Neuronal stem cell (in vitro differentiated cells): ENCODE results near the gene BBS1.

Source experiments
- DNase-seq: peaks from one replicate; pipeline ENCODE4 v3.0.0-alpha.2; 2013; ENCODE audit warnings: low spot score
- H2AFZ ChIP-seq: one replicate; pipeline ENCODE4 v1.6.1; 2013; ENCODE audit warnings: mild to moderate bottlenecking, low read length, inconsistent platforms
- H2AK5ac ChIP-seq: 2 replicates; pipeline ENCODE4 v1.6.1; 2013; ENCODE audit warnings: low read depth, mild to moderate bottlenecking, inconsistent platforms, low read length, moderate library complexity, mixed read lengths
- H2BK120ac ChIP-seq: 2 replicates; pipeline ENCODE4 v1.6.1; 2013; ENCODE audit warnings: low read depth, mild to moderate bottlenecking, inconsistent platforms, low read length, moderate library complexity, mixed read lengths
- H2BK12ac ChIP-seq: one replicate; pipeline ENCODE4 v1.6.1; 2013; ENCODE audit warnings: low read length, inconsistent platforms
- H2BK15ac ChIP-seq: 2 replicates; pipeline ENCODE4 v1.6.1; 2013; ENCODE audit warnings: mild to moderate bottlenecking, low read length, inconsistent platforms, mixed read lengths
- H2BK5ac ChIP-seq: one replicate; pipeline ENCODE4 v1.6.1; 2013; ENCODE audit warnings: inconsistent platforms, mild to moderate bottlenecking, low read length, moderate library complexity
- H3K14ac ChIP-seq: one replicate; pipeline ENCODE4 v1.6.1; 2013; ENCODE audit warnings: low read length, inconsistent platforms
- H3K18ac ChIP-seq: 2 replicates; pipeline ENCODE4 v1.6.1; 2013; ENCODE audit warnings: low read length, inconsistent platforms
- H3K23ac ChIP-seq: 2 replicates; pipeline ENCODE4 v1.6.1; 2013; ENCODE audit warnings: low read depth, mild to moderate bottlenecking, mixed read lengths, low read length, inconsistent platforms; ENCODE audit not compliant: poor library complexity
- H3K27ac ChIP-seq: replicated peaks from 3 replicates; pipeline ENCODE4 v1.5.1; 2013; ENCODE audit warnings: low read length, inconsistent platforms
- H3K27me3 ChIP-seq, 3 experiments: 2 replicates each; pipeline ENCODE4 v1.6.1; 2013; ENCODE audit warnings: low read length in 3 of 3, mild to moderate bottlenecking in 2 of 3, inconsistent platforms in 1 of 3, low read depth in 1 of 3, mixed read lengths in 1 of 3, moderate library complexity in 1 of 3; ENCODE audit not compliant: control insufficient read depth in 3 of 3, insufficient read depth in 3 of 3
- H3K36me3 ChIP-seq, 2 donors: replicated peaks in 1 of 2; 2 replicates each; pipeline ENCODE4 v1.6.1; 2013; ENCODE audit warnings: low read length in 2 of 2; ENCODE audit not compliant: control insufficient read depth in 2 of 2, insufficient read depth in 2 of 2
- H3K4ac ChIP-seq: 2 replicates; pipeline ENCODE4 v1.6.1; 2013; ENCODE audit warnings: inconsistent platforms, mild to moderate bottlenecking, low read length, moderate library complexity
- H3K4me1 ChIP-seq, 2 donors: 1 replicate in 1 of 2; 2 replicates in 1 of 2; pipeline ENCODE4 v1.6.1; 2013; ENCODE audit warnings: low read length in 2 of 2, low read depth in 1 of 2; ENCODE audit not compliant: control insufficient read depth in 2 of 2, insufficient read depth in 1 of 2
- H3K4me2 ChIP-seq: one replicate; pipeline ENCODE4 v1.6.1; 2013; ENCODE audit warnings: mild to moderate bottlenecking, low read length, inconsistent platforms; ENCODE audit not compliant: insufficient read depth, poor library complexity, severe bottlenecking
- H3K4me3 ChIP-seq, 2 donors: 2 replicates each; pipeline ENCODE4 v1.5.1; 2013; ENCODE audit warnings: low read length in 2 of 2, mild to moderate bottlenecking in 2 of 2, inconsistent platforms in 1 of 2, moderate library complexity in 1 of 2
- H3K79me1 ChIP-seq: one replicate; pipeline ENCODE4 v1.6.1; 2013; ENCODE audit warnings: low read depth, mild to moderate bottlenecking, inconsistent platforms, low read length, moderate library complexity
- H3K9ac ChIP-seq: one replicate; pipeline ENCODE4 v1.6.1; 2013; ENCODE audit warnings: mild to moderate bottlenecking, low read depth, low read length, inconsistent platforms; ENCODE audit not compliant: poor library complexity
- H3K9me3 ChIP-seq, 2 donors: replicated peaks in 1 of 2; 2 replicates each; pipeline versions ENCODE3 to v1.6.1; 2013; ENCODE audit warnings: low read length in 2 of 2, mild to moderate bottlenecking in 2 of 2, inconsistent platforms in 1 of 2, low read depth in 1 of 2, mixed read lengths in 1 of 2, moderate library complexity in 1 of 2; ENCODE audit not compliant: control insufficient read depth in 2 of 2, insufficient read depth in 1 of 2
- H4K8ac ChIP-seq: one replicate; pipeline ENCODE4 v1.6.1; 2013; ENCODE audit warnings: low read depth, mild to moderate bottlenecking, inconsistent platforms, low read length, moderate library complexity
- H4K91ac ChIP-seq: one replicate; pipeline ENCODE4 v1.6.1; 2013; ENCODE audit warnings: low read length, low read depth, mild to moderate bottlenecking, inconsistent platforms; ENCODE audit not compliant: poor library complexity
- WGBS, 2 donors: extraction: QIAGEN DNeasy Blood & Tissue Kit; methylation state at CpG; one replicate each; pipeline ENCODE4 v1.1.7; 2013; ENCODE audit warnings: missing lambda C conversion rate in 2 of 2, mixed read lengths in 1 of 2; ENCODE audit not compliant: insufficient read length in 2 of 2, insufficient replicate concordance in 1 of 2; ENCODE audit errors: extremely low coverage in 2 of 2; 5-methylcytosine and 5-hydroxymethylcytosine counted together

The BBS1 gene

DNA sequence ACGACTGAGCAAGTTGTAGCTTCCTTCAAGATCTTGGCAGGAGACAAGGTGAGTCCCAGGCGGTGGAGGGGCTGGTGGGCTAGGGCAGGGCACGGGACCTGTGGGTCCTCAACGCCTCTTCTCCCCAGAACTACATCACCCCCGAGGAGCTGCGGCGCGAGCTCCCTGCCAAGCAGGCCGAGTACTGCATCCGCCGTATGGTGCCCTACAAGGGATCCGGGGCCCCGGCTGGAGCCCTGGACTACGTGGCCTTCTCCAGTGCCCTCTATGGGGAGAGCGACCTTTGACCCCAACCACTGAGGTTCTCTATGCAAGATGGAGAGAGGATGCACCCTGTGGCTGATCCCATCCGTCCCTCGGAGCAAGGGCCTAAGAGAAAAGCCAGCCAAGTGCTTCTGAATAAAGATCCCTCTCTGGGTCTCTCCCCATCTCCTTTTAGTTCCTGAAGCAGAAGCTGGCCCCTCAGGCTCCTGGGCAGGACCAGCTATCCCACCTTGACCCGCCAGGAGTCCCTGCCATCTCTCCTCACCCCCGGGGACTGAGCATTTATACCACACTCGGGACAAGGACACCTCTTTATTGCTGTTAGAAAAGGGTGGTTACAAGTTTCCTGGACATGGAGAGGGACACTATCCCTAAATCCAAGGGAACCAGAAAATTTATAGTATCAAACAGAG is 52.6 kb downstream of the BBS1 start:
- Histone ChIP-seq H3K79me1 (no peaks in the 10 kb centered on the region), H3K9me3 (no peaks in the 10 kb centered on the region), H2BK5ac (no peak overlapping the region), H2AK5ac (no peak overlapping the region), H4K91ac (no peak overlapping the region), H3K27me3 (peaks cover 0 to 6% (median 0%) of the 10 kb centered on the region in 3 experiments), H3K36me3 (peaks cover 0 to 4% of the 10 kb centered on the region in 2 donors), H3K4ac (no peak overlapping the region), H3K23ac (no peak overlapping the region), H3K4me3 (no peak overlapping the region), H3K18ac (no peak overlapping the region), H3K9ac (no peak overlapping the region), H3K27ac (no peak overlapping the region), H2BK15ac (no peak overlapping the region), H2AFZ (no peak overlapping the region), H3K14ac (no peak overlapping the region), H3K4me1 (peaks cover 0 to 3% of the 10 kb centered on the region in 2 donors), H3K4me2 (no peak overlapping the region), H4K8ac (no peak overlapping the region), H2BK12ac (no peak overlapping the region), H2BK120ac (no peak overlapping the region)
- WGBS, 2 donors, result no CpG with 5 or more reads among the region's 20 CpGs
- no peak for DNase-seq

DNA sequence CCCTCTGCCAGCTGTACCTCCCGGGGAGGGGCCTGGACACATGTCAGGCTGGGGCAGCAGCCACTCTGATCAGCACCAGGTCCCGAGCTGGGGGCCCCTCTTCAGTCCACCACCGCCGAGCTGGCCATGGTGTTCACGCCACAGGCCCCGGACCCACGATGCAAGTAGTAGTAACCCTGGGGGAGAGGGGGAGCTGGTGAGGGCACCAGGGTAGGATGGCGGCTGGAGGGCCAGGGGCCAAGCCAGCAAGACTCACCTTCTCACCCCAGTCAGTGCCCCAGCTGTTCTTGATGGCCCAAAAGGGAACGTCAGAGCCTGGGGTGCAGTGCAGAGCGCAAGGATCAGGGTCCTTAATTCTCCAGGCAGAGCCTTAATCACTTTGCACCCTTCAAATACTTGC is 53.4 kb downstream of the BBS1 start:
- no peak overlapping the region for H3K4me3 ChIP-seq
- H3K36me3 ChIP-seq, result peaks cover 0 to 4% of the 10 kb centered on the region in 2 donors
- H3K27me3 ChIP-seq, result peaks cover 0 to 6% (median 0%) of the 10 kb centered on the region in 3 experiments
- H3K9ac ChIP-seq, result no peak overlapping the region
- no peak overlapping the region for H3K18ac ChIP-seq
- no peak overlapping the region for H3K4me2 ChIP-seq
- peak overlapping the region; percentile 48 for H2BK5ac ChIP-seq
- no peak overlapping the region for H3K4ac ChIP-seq
- H3K4me1 ChIP-seq, result peaks cover 0 to 3% of the 10 kb centered on the region in 2 donors
- no peak overlapping the region for H3K27ac ChIP-seq
- no peaks in the 10 kb centered on the region for H3K9me3 ChIP-seq
- DNase-seq, result no peak
- H2AK5ac ChIP-seq, result no peak overlapping the region
- no peak overlapping the region for H4K91ac ChIP-seq
- H3K79me1 ChIP-seq, result no peaks in the 10 kb centered on the region
- no peak overlapping the region for H2AFZ ChIP-seq
- no CpG with 5 or more reads among the region's 10 CpGs for whole genome bisulfite sequencing, 2 donors
- no peak overlapping the region for H2BK120ac ChIP-seq
- H3K14ac ChIP-seq, result peak overlapping the region; percentile 38
- H2BK12ac ChIP-seq, result peak overlapping the region; percentile 41
- no peak overlapping the region for H2BK15ac ChIP-seq
- H3K23ac ChIP-seq, result peak overlapping the region; percentile 43
- H4K8ac ChIP-seq, result no peak overlapping the region

GRCh38 chr11:66564538-66564937 is 54.1 kb downstream of the BBS1 start:
- Histone ChIP-seq H3K4ac (peak overlapping the region; percentile 6), H3K4me2 (no peak overlapping the region)

DNA sequence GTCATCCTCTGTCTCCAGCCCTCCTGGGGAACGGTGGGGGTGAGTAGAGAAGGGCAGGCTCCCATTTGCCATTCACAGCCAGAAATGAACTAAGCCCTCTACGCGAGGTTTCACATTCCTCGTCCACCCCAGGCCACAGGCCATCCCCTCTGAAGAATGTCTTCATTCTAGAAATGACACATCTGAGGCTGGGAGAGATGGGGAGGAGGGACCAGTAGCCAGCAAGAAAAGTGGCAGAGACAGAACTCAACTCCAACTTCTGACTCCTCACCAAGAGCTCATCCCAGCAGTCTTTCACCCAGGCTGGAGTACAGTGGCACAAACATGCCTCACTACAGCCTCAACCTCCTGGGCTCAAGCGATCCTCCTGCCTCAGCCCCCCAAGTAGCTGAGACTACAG is 54.5 kb downstream of the BBS1 start:
- H3K27me3 ChIP-seq, result peaks cover 0 to 6% (median 0%) of the 10 kb centered on the region in 3 experiments
- peaks cover 0 to 4% of the 10 kb centered on the region in 2 donors for H3K36me3 ChIP-seq
- no peak overlapping the region for H3K4me3 ChIP-seq
- WGBS, 2 donors, result no CpG with 5 or more reads among the region's 5 CpGs
- H3K9me3 ChIP-seq, result no peaks in the 10 kb centered on the region
- no peak overlapping the region for H3K27ac ChIP-seq
- DNase-seq, result no peak
- no peak overlapping the region for H3K14ac ChIP-seq
- no peak overlapping the region for H2BK5ac ChIP-seq
- H4K8ac ChIP-seq, result no peak overlapping the region
- H2BK12ac ChIP-seq, result no peak overlapping the region
- no peak overlapping the region for H3K9ac ChIP-seq
- H3K18ac ChIP-seq, result no peak overlapping the region
- no peaks in the 10 kb centered on the region for H3K79me1 ChIP-seq
- H2AK5ac ChIP-seq, result no peak overlapping the region
- no peak overlapping the region for H2BK120ac ChIP-seq
- H3K4me2 ChIP-seq, result no peak overlapping the region
- H3K23ac ChIP-seq, result no peak overlapping the region
- H2BK15ac ChIP-seq, result peak overlapping the region; percentile 6
- H2AFZ ChIP-seq, result no peak overlapping the region
- H4K91ac ChIP-seq, result no peak overlapping the region
- peaks cover 2 to 3% of the 10 kb centered on the region in 2 donors for H3K4me1 ChIP-seq
- H3K4ac ChIP-seq, result no peak overlapping the region

More at GRCh38 chr11:66564538-66564937, 54.1 kb downstream of the BBS1 start:
- peaks cover 0 to 6% (median 0%) of the 10 kb centered on the region in 3 experiments for H3K27me3 ChIP-seq
- no peak overlapping the region for H3K9ac ChIP-seq
- H3K23ac ChIP-seq, result peak overlapping the region; percentile 97
- H2AFZ ChIP-seq, result no peak overlapping the region
- H3K4me1 ChIP-seq, result peaks cover 0 to 3% of the 10 kb centered on the region in 2 donors
- H2BK5ac ChIP-seq, result peak overlapping the region; percentile 48
- no CpG with 5 or more reads among the region's 14 CpGs for WGBS, 2 donors
- H3K9me3 ChIP-seq, result no peaks in the 10 kb centered on the region
- DNase-seq, result no peak
- H3K36me3 ChIP-seq, result peaks cover 0 to 4% of the 10 kb centered on the region in 2 donors
- no peaks in the 10 kb centered on the region for H3K79me1 ChIP-seq
- no peak overlapping the region for H3K4me3 ChIP-seq
- H2AK5ac ChIP-seq, result no peak overlapping the region
- H3K27ac ChIP-seq, result no peak overlapping the region
- H2BK12ac ChIP-seq, result no peak overlapping the region
- no peak overlapping the region for H4K8ac ChIP-seq
- no peak overlapping the region for H3K14ac ChIP-seq
- H2BK15ac ChIP-seq, result peak overlapping the region; percentile 6
- peak overlapping the region; percentile 5 for H3K18ac ChIP-seq
- no peak overlapping the region for H4K91ac ChIP-seq
- H2BK120ac ChIP-seq, result no peak overlapping the region
